ENCODE results near the gene ADPGK.

GRCh38 chr15:72793766-72794660 is 10.5 kb upstream of the ADPGK start:
- TF ChIP-seq POLR2A (IDR thresholded peaks at IDR 0.05; ENCODE audit: low read depth, low read length) (no peak), POLR2AphosphoS5 (IDR thresholded peaks at IDR 0.05; ENCODE audit: low read depth, low read length) (no peak), TAF1 (IDR thresholded peaks at IDR 0.05; ENCODE audit: borderline replicate concordance, low read depth, low read length) (no peak)

All from GM12892 (cell line).